Astrocyte of the hippocampus (primary cell): ENCODE results near the gene PRDM16.
A peak's percentile ranks its signal among the peaks of the same experiment; 100 is the strongest.

Experiments
- DNase-seq: peaks from one replicate; pipeline ENCODE4 v3.0.0; 2011; ENCODE audit warnings: low read depth, low spot score

PRDM16 gene

GRCh38 chr1:3368059-3368458 is 299.1 kb downstream of the PRDM16 start:
- no peak for DNase-seq

DNA sequence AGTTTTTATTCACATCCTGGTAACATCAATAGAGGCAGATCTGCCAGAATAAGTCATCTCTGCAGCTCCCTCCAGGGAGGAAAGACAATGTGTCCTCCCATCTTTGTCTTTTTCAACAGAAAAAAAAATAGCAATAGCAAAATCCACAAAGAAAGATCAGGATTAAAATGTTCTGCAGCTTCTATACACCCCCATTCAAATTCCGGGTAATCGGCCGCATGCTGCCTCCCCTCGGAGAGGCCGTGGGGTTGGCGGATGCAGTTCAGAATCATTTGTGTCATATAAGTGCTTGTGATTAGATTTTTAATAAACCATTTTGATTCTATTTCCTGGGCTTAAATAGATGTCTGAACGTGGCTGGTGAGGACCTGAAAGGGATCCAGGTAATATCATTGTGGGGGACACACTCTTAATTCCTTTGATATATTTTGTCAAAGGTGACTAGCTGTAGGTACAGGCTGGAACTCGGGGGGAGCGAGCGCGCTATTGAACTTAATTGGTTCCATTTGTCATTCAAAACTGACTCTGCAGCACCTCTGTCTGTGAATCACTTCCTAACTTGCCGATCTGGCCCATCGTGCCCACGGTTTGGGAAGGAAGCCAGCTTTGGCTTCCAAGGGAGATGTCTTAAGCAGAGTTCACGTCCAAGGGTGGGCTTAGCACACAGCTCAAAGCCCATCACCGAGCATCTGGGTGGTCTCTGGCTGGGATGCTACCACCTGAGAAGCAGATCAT is 299.9 kb downstream of the PRDM16 start:
- no peak for DNase-seq

- peak; percentile 95 for DNase-seq
Measured at GRCh38 chr1:3369446-3370076, 300.6 kb downstream of the PRDM16 start.

GRCh38 chr1:3370856-3371703 is 302.1 kb downstream of the PRDM16 start:
- DNase-seq, result no peak

GRCh38 chr1:3372317-3372716 is 303.3 kb downstream of the PRDM16 start:
- DNase-seq, result no peak

DNA sequence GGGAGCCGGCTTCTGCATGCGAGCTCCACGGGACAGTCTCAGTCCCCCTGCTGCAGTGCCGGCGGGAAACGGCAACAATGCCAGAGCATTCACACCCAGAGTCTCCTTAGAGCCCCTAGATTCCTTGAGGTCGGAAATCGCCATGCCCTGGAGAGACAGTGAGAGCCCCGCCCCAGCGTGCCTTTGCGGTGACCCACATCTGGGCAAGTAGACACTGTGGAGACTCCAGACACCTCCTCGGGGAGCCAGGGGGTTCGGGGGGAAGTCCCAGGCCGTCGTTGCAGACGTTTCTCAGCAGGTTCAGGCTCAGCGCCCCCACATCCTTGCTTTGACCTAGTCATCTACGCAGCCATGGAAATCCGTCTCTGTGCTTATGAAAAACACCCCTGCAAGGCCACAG is 304.2 kb downstream of the PRDM16 start:
- DNase-seq, result no peak

GRCh38 chr1:3373700-3374405 is 304.9 kb downstream of the PRDM16 start:
- DNase-seq, result no peak

- peak; percentile 85 for DNase-seq
Measured at GRCh38 chr1:3375245-3375644, 306.2 kb downstream of the PRDM16 start.

DNA sequence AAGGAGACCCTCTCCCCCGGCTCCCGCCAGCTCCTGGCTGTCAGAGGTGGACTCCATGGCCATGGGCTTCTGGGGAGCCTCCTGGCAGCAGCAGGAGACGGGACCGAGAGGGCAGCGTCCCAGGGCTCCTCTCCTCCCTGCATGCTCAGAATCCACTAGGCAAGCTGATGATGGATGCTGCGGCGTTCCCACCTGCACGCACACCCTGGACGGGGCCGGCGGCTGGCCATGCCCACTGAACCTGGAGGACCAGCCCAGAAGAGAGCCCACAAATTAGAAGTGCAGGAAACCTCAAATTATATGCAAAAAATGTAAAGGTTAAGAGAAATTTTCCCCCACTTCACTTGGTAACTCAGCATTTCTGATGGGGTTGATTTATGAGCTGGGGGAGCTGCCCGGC is 308.2 kb downstream of the PRDM16 start:
- no peak for DNase-seq

DNA sequence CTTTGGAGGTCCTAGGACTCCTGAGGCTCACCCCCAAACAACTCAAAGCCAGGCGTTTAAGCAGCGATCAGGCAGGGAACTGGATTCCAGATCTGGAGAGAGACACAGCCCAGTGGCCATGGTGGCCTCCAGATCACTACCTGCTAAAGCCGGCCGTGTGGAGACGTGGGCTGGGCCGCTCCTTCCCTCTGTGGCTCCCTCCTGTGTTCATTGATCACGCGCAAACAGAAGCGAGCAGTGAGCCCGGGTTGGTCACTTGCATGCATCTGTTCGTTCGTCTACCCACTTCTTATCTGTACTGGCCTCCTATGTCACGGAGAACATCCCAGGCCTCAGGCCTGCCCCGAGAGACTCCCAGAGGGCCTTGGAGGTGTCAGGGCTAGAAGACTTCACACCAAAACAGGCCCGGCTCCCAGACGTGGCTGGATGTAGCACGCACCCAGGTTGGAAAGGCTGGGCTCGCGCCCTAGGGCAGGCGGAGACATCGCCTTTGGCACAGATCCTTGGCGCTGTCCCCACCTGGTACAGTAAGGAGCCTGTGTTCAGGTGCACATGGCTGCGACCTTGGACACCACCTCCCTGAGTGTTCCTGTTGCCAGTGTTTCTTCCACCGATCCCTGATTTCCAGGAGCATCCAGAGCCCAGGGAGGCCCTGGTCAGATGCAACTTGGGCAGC is 308.7 kb downstream of the PRDM16 start:
- DNase-seq, result no peak

DNA sequence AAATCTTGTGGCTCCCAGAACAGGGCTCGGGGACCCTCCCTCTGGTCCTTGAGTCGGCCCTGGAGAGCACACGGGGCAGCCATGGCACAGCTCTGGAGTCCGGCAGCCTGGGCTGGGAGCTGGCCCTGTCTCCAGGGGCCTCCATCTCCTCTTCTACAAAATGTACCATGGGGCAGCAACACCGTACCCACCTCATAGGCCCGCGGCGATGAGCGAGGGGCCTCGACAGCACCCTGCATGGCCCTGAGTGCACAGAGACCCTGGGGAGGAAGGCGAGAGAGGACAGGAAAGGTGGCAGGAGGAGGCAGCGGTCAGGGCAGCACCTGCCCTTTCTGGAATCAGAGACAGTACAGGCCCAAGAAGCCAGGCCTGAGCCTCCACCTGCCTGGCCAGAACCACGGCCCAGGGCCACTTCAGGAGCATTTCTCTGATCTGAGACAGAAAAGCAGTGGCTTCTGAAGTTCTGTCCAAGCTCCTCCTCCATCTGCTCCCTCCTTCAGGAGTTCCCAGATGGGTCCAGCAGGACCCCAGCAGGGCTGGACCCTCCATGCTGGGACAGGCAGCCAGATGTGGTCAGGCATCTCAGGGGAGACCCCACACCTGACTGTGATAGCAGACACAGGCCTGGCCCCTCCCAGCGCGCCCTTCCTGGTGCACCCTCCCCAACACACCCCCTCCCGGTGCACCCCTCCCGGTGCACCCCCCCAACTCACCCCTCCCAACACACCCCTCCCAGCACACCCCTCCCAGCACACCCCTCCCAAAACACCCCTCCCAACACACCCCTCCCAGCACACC is 309.6 kb downstream of the PRDM16 start:
- no peak for DNase-seq

- DNase-seq, result no peak
Measured at GRCh38 chr1:3379934-3380333, 310.9 kb downstream of the PRDM16 start.

- DNase-seq, result peak; percentile 62
Measured at GRCh38 chr1:3380469-3380868, 311.5 kb downstream of the PRDM16 start.

DNA sequence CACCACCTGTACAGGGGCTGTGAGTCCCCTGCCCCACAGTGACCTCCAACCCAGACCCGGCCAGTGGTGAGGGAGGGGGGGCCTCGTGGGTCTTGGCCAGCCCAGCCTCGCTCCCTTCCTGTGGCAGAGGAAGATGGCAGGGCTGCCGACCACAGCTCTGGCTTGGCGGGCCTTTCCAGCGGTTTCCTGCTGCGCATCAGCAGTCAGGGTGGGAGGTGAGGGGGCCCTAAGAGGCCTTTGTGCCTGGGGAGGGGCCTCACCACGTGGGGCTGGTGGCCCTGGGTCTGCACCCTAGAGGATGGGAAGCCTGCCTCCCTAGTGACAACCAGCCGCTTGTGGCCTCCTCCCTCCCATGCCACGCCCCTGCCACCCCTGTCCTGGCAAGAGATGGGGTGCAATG is 312.9 kb downstream of the PRDM16 start:
- no peak for DNase-seq

DNA sequence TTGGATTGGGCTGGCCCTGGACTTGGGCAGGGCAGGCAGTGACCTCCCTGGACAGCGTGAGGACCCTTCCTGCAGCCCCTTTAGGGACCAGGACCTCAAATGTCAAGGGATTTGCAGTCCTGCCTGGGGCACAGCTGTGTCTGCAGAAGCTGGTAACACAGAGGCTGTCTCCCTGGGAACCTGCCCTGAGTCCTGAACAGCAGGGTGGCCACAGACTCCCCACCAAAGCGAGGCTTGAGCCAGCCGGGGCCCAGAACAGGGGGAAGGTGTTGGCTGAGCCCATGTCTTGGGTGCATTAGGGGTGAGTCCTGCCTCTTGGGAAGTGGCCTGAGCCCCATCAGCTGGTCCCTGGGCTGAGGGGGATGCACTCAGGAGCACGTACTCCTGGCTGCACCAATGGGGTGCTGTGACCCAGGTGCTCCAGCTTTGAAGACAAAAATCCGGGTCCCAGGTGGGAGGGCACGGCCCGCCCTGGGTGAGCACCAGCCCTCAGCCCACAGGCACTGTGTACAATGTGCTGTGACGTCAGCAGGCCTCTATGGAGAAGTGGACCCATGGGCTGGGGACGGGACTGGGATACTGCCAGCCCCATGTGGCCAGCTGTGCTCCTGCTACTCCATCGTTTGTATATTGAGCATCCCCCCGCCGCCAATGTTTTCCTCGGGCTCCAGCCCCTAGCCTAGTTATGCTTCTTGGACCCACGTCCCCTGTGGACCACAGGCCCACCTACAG is 313.5 kb downstream of the PRDM16 start:
- DNase-seq, result no peak

GRCh38 chr1:3383679-3384078 is 314.7 kb downstream of the PRDM16 start:
- no peak for DNase-seq

DNA sequence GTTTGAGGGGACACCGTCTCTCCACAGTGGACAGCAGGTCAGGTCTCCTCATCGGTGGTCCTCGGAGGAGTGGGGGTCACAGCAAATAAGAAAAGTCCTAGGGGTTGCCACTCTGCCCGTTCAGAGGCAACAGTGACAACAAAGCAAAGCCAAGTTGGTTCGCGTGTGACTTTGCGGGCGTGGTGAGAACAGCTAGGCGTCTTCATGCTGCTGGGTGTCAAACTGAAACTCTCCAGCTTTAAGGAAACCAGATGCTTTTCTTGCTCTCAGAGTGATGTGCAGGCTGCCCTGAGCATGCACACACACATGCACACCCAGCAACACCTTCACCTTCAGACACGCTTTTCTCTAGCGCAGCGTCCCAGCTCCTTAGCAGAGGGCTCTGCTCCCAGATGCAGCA is 315.4 kb downstream of the PRDM16 start:
- no peak for DNase-seq

- DNase-seq, result peak; percentile 46
Measured at GRCh38 chr1:3386205-3387002, 317.4 kb downstream of the PRDM16 start.

DNA sequence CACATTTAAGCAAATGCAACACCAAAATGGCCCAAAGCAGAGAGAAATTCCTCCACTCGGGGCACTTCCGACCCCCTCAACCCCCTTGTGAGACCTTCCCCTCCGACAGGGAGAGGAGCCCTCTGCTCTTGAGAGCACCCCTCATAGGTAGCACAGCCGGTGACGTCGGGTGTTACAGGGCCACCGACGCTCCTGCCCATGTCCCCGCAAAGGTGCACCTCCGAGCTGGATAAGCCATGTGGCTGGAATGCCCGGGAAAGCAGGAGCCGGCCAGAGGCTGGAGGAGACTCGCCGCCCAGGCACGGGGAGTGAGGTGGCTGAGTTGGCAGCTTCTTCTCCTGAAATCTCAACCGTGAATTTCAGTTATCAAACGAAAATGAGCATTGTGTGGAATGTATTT is 318.4 kb downstream of the PRDM16 start:
- no peak for DNase-seq
